ENCODE results near the gene FALEC.

- TF ChIP-seq POLR2A (IDR thresholded peaks at IDR 0.05) = no peak
- TF ChIP-seq CTCF (IDR thresholded peaks at IDR 0.05) = no peak
Measured at GRCh38 chr1:150555198-150555970, 39.8 kb downstream of the FALEC start.

Measured in uterus (tissue), 2 donors.